ENCODE results near the gene MFRP. TPM values are rescaled to one million over a fixed set of nuclear protein-coding genes. Genes with fewer than 3 reads are reported as not detected.

The MFRP gene
- total and polyA plus RNA-seq, 9 of the 15 experiments (the other 6 are each of a cell fraction or from before 2014, with no cell fraction given), result not detected

DNA sequence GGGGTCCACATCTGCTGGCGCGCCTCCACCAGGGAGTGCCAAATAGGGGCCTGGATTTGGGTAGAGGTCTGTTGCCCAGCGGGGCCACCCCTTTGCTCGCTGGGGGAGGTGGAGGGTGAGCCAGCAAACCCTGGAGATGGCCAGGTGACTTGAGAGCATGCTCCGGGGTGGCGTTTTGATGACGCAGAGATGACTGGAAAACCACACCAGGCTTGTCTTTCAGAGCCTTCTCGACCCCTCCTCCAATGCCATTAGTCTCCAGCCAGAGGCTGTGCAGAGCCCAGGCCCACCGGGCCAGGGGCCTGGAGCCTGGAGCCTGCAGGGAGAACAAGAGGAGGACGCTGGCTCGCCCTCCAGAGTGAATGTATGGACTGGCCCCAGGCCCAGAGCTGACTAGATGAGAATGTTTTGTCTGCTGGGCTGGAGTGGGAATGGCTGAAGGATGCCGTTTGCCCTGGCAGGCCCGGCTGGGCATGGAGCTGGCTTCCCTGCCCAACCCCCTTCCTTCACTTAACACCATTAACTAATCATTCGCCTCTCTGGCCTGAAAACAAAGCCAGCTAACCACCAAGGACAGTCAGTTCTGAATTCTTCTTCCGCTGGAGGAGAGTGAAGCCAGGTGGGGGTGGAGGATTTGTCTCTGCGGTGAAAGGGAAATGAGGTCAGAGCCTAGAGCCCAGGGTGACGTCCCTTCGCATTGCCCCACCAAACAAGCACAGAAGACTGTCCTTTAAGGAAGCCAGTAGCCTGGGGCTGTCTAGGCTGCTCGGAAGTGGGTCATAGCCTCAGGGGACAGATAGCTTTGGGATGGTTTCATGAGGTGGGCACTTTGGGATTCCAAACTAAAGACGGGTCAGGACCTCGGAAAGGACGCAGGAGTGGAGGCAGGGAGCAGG, 28.0 kb downstream of the MFRP start (continued):
- TF ChIP-seq, protein P1, sequence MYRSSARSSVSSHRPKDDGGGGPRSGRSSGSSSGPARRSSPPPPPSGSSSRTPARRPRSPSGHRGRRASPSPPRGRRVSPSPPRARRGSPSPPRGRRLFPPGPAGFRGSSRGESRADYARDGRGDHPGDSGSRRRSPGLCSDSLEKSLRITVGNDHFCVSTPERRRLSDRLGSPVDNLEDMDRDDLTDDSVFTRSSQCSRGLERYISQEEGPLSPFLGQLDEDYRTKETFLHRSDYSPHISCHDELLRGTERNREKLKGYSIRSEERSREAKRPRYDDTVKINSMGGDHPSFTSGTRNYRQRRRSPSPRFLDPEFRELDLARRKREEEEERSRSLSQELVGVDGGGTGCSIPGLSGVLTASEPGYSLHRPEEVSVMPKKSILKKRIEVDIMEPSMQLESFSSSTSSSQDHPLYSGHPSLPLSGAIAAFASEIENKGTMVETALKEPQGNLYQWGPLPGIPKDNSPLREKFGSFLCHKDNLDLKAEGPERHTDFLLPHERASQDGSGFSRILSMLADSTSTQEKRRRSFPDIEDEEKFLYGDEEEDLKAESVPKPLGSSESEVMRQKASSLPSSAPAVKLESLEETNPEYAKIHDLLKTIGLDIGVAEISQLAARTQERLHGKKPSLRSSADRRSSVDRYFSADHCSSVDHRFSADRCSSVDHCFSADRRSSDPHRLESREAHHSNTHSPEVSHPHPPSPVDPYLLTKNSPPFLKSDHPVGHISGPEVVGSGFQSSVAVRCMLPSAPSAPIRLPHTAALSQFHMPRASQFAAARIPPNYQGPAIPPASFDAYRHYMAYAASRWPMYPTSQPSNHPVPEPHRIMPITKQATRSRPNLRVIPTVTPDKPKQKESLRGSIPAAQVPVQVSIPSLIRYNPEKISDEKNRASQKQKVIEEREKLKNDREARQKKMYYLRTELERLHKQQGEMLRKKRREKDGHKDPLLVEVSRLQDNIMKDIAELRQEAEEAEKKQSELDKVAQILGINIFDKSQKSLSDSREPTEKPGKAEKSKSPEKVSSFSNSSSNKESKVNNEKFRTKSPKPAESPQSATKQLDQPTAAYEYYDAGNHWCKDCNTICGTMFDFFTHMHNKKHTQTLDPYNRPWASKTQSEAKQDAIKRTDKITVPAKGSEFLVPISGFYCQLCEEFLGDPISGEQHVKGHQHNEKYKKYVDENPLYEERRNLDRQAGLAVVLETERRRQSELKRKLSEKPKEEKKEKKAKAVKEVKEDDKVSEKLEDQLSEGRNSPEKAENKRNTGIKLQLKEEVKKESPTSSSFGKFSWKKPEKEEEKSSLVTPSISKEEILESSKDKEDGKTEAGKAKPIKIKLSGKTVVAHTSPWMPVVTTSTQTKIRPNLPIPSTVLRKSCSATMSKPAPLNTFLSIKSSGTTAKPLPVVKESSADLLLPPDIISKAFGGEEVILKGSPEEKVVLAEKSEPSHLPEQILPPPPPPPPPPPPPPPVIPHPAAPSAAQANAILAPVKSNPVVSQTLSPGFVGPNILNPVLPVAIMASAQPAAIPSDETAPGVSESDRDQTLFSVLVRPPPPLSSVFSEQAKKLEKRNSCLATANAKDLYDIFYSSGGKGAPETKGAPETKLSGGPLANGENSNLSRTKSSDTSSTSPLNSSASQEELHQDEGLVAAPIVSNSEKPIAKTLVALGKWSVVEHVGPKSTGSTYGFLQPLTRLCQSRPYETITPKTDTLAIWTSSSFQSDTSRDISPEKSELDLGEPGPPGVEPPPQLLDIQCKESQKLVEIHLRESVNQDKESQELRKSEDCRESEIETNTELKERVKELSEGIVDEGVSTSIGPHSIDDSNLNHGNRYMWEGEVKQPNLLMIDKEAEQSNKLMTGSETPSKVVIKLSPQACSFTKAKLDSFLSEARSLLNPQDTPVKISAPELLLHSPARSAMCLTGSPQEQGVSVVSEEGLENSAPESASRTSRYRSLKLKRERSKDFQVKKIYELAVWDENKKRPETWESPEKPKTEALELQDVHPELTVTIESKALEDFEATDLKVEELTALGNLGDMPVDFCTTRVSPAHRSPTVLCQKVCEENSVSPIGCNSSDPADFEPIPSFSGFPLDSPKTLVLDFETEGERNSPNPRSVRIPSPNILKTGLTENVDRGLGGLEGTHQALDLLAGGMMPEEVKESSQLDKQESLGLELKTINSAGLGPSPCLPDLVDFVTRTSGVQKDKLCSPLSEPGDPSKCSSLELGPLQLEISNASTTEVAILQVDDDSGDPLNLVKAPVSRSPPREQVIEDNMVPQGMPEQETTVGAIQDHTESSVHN (IDR thresholded peaks at IDR 0.05; ENCODE audit: borderline replicate concordance in 1 of 2, low read depth in 1 of 2), result no peak
- TF ChIP-seq BRD4 (IDR thresholded peaks at IDR 0.05) (peak; percentile 48; the same call in 1 of the 2 replicates), L3MBTL2 (IDR thresholded peaks at IDR 0.05) (no peak), CREBBP (IDR thresholded peaks at IDR 0.05; ENCODE audit: low read depth, low read length) (no peak), PHF21A (IDR thresholded peaks at IDR 0.05; ENCODE audit: borderline replicate concordance, low read depth) (no peak), BDP1 (IDR thresholded peaks at IDR 0.05; ENCODE audit: insufficient read depth, insufficient read length) (no peak), TBL1XR1 (IDR thresholded peaks at IDR 0.05; ENCODE audit: low read length in 2 of 2) (peak in 1 of 2 experiments; percentile 63; a peak in 1 of 4 replicates), YY1 (IDR thresholded peaks at IDR 0.05; ENCODE audit: borderline replicate concordance in 1 of 3, control insufficient read depth in 1 of 3, extremely low read depth in 1 of 3, insufficient read depth in 3 of 3, insufficient read length in 1 of 3, insufficient replicate concordance in 2 of 3, low read depth in 1 of 3, low read length in 2 of 3) (peak in 2 of 3 experiments; percentile 20 to 66), ZNF197 (CRISPR knock-in tag; IDR thresholded peaks at IDR 0.05; ENCODE audit: low read depth) (no peak), GATAD2B (IDR thresholded peaks at IDR 0.05; ENCODE audit: borderline replicate concordance) (no peak), ZNF696 (CRISPR knock-in tag; conservative IDR thresholded peaks at IDR 0.05) (no peak), NFRKB (IDR thresholded peaks at IDR 0.05; ENCODE audit: low read depth) (peak; percentile 58), EHMT2 (IDR thresholded peaks at IDR 0.05) (no peak), ELF4 (CRISPR knock-in tag; IDR thresholded peaks at IDR 0.05) (no peak), SAP30 (IDR thresholded peaks at IDR 0.05; ENCODE audit: borderline replicate concordance, insufficient read depth, low read depth, low read length, poor library complexity, severe bottlenecking) (no peak)
- TF ChIP-seq, protein P2, sequence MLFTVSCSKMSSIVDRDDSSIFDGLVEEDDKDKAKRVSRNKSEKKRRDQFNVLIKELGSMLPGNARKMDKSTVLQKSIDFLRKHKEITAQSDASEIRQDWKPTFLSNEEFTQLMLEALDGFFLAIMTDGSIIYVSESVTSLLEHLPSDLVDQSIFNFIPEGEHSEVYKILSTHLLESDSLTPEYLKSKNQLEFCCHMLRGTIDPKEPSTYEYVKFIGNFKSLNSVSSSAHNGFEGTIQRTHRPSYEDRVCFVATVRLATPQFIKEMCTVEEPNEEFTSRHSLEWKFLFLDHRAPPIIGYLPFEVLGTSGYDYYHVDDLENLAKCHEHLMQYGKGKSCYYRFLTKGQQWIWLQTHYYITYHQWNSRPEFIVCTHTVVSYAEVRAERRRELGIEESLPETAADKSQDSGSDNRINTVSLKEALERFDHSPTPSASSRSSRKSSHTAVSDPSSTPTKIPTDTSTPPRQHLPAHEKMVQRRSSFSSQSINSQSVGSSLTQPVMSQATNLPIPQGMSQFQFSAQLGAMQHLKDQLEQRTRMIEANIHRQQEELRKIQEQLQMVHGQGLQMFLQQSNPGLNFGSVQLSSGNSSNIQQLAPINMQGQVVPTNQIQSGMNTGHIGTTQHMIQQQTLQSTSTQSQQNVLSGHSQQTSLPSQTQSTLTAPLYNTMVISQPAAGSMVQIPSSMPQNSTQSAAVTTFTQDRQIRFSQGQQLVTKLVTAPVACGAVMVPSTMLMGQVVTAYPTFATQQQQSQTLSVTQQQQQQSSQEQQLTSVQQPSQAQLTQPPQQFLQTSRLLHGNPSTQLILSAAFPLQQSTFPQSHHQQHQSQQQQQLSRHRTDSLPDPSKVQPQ (CRISPR knock-in tag; IDR thresholded peaks at IDR 0.05; ENCODE audit: borderline replicate concordance), result no peak

All from K562 (cell line).